ENCODE results near the gene PIP5K1B. TPM values are rescaled to one million over a fixed set of nuclear protein-coding genes. Genes with fewer than 3 reads are reported as not detected.
"Not testable (repeated sequence)": the region's sequence is repeated elsewhere in the genome, so short reads cannot be mapped to it uniquely, and the experiment has no call there.

The PIP5K1B gene
- total RNA-seq, 1 experiment from 2014 or later, result 9.0 TPM

- TF ChIP-seq CTCF (IDR thresholded peaks at IDR 0.05; ENCODE audit: unreplicated experiment), result no peak
- BruUV-seq (replicated peaks), result no TSS peak
Measured at GRCh38 chr9:69045821-69046220, 340.8 kb downstream of the PIP5K1B start.

GRCh38 chr9:69046723-69047122 lies 341.7 kb downstream of the PIP5K1B start:
- TF ChIP-seq CTCF (IDR thresholded peaks at IDR 0.05; ENCODE audit: unreplicated experiment), result no peak
- CTCF ChIA-PET, result no interaction called here
- intact Hi-C loops (cut with micrococcal nuclease; ENCODE audit: unreplicated experiment), result no loop called here
- BruUV-seq (replicated peaks), result no TSS peak
- Mint-ChIP-seq H3K36me3 (ENCODE audit: insufficient read depth, unreplicated experiment) (peaks cover 6% of the 10 kb centered on the region), H3K27me3 (ENCODE audit: unreplicated experiment) (no peaks in the 10 kb centered on the region), H3K27ac (ENCODE audit: unreplicated experiment) (no peak overlapping the region), H3K4me3 (ENCODE audit: low read depth, unreplicated experiment) (no peak overlapping the region), H3K9me3 (ENCODE audit: low read depth, unreplicated experiment) (no peaks in the 10 kb centered on the region), H3K4me1 (ENCODE audit: low read depth, unreplicated experiment) (peaks cover 9% of the 10 kb centered on the region)
- DNase-seq, result no peak

More at GRCh38 chr9:69045821-69046220, 340.8 kb downstream of the PIP5K1B start:
- DNase-seq, result no peak
- intact Hi-C loops (cut with micrococcal nuclease; ENCODE audit: unreplicated experiment), result no loop called here
- Mint-ChIP-seq H3K9me3 (ENCODE audit: low read depth, unreplicated experiment) (no peaks in the 10 kb centered on the region), H3K4me1 (ENCODE audit: low read depth, unreplicated experiment) (peaks cover 9% of the 10 kb centered on the region), H3K27ac (ENCODE audit: unreplicated experiment) (no peak overlapping the region), H3K36me3 (ENCODE audit: insufficient read depth, unreplicated experiment) (peaks cover 6% of the 10 kb centered on the region), H3K4me3 (ENCODE audit: low read depth, unreplicated experiment) (no peak overlapping the region), H3K27me3 (ENCODE audit: unreplicated experiment) (no peaks in the 10 kb centered on the region)
- CTCF ChIA-PET, result interaction anchor here (0.7 kb wide), 1 partner anchor 323 kb away, joined by 4 read pairs; no protein-coding TSS in a partner anchor

GRCh38 chr9:69047371-69047770 lies 342.3 kb downstream of the PIP5K1B start:
- TF ChIP-seq CTCF (IDR thresholded peaks at IDR 0.05; ENCODE audit: unreplicated experiment), result no peak
- BruUV-seq (replicated peaks), result no TSS peak
- H3K4me1 Mint-ChIP-seq (ENCODE audit: low read depth, unreplicated experiment), result peaks cover 9% of the 10 kb centered on the region
- DNase-seq, result no peak
- H3K36me3 Mint-ChIP-seq (ENCODE audit: insufficient read depth, unreplicated experiment), result peaks cover 6% of the 10 kb centered on the region
- no peak overlapping the region for H3K27ac Mint-ChIP-seq (ENCODE audit: unreplicated experiment)
- intact Hi-C loops (cut with micrococcal nuclease; ENCODE audit: unreplicated experiment), result no loop called here
- no peak overlapping the region for H3K4me3 Mint-ChIP-seq (ENCODE audit: low read depth, unreplicated experiment)
- H3K9me3 Mint-ChIP-seq (ENCODE audit: low read depth, unreplicated experiment), result no peaks in the 10 kb centered on the region
- CTCF ChIA-PET, result no interaction called here
- H3K27me3 Mint-ChIP-seq (ENCODE audit: unreplicated experiment), result no peaks in the 10 kb centered on the region

- Mint-ChIP-seq H3K9me3 (ENCODE audit: low read depth, unreplicated experiment) (no peaks in the 10 kb centered on the region), H3K27ac (ENCODE audit: unreplicated experiment) (no peak overlapping the region), H3K36me3 (ENCODE audit: insufficient read depth, unreplicated experiment) (peaks cover 11% of the 10 kb centered on the region), H3K4me3 (ENCODE audit: low read depth, unreplicated experiment) (no peak overlapping the region), H3K4me1 (ENCODE audit: low read depth, unreplicated experiment) (peaks cover 9% of the 10 kb centered on the region), H3K27me3 (ENCODE audit: unreplicated experiment) (no peaks in the 10 kb centered on the region)
- no peak for TF ChIP-seq CTCF (IDR thresholded peaks at IDR 0.05; ENCODE audit: unreplicated experiment)
- no peak for DNase-seq
- BruUV-seq (replicated peaks), result no TSS peak
- CTCF ChIA-PET, result no interaction called here
- intact Hi-C loops (cut with micrococcal nuclease; ENCODE audit: unreplicated experiment), result no loop called here
Measured at GRCh38 chr9:69049094-69049493, 344.1 kb downstream of the PIP5K1B start.

- not testable (repeated sequence) for BruUV-seq (replicated peaks); H3K4me1 Mint-ChIP-seq (ENCODE audit: low read depth, unreplicated experiment); DNase-seq; H3K9me3 Mint-ChIP-seq (ENCODE audit: low read depth, unreplicated experiment); H3K27ac Mint-ChIP-seq (ENCODE audit: unreplicated experiment); H3K27me3 Mint-ChIP-seq (ENCODE audit: unreplicated experiment); H3K4me3 Mint-ChIP-seq (ENCODE audit: low read depth, unreplicated experiment)
- H3K36me3 Mint-ChIP-seq (ENCODE audit: insufficient read depth, unreplicated experiment), result peaks cover 11% of the 10 kb centered on the region
- intact Hi-C loops (cut with micrococcal nuclease; ENCODE audit: unreplicated experiment), result loop anchor here (5.0 kb wide), 2 partner anchors 41 to 71 kb away; no protein-coding TSS in a partner anchor
- CTCF ChIA-PET, result interaction anchor here (1.1 kb wide), 1 partner anchor 135 kb away, joined by 3 read pairs; no protein-coding TSS in a partner anchor
Measured at GRCh38 chr9:69050936-69051335, 345.9 kb downstream of the PIP5K1B start.

All from Calu3 (cell line).